HepG2 (cell line): ENCODE measurements around the gene OPN1SW. TPM values are rescaled to one million over a fixed set of nuclear protein-coding genes. Genes with fewer than 3 reads are reported as not detected.

Experiments used
- ATAC-seq: fragments of 200-7000 bp; cut with Tn5 transposase; 3 replicates; pipeline ENCODE4 v1.9.1; 2020; ENCODE audit warnings: mild to moderate bottlenecking, moderate library complexity
- BruUV-seq: library from RNA; stranded (reverse); fragments of 400-500 nt; replicated peaks from 2 replicates; lab custom pipeline; 2021; lab: Mats Ljungman, UMichigan
- CTCF ChIA-PET: fragments of 300-600 bp; formaldehyde crosslinking; extraction: SDS; loops from one replicate; lab custom pipeline; 2021; ENCODE audit warnings: low total read pairs, inconsistent platforms, low intra/inter-chr PET ratio; lab: Yijun Ruan, JAX
- POLR2A ChIA-PET: fragments of 350-600 bp; sonication (Branson Sonifier 250); formaldehyde crosslinking; loops from one replicate; lab custom pipeline; 2020; ENCODE audit warnings: antibody characterized with exemption, inconsistent platforms; lab: Yijun Ruan, JAX
- DNase-seq: peaks from one replicate; pipeline ENCODE4 v3.0.0-alpha.2; 2015; ENCODE audit warnings: low spot score
- FAIRE-seq: peaks from 3 replicates; lab custom pipeline; 2011; peaks lifted over from hg19 to GRCh38; lab: Jason Lieb, UNC
- H2AFZ ChIP-seq: one replicate; pipeline ENCODE4 v1.6.1; 2011; ENCODE audit warnings: low read length, inconsistent platforms
- H3K27ac ChIP-seq: fragments of 300-600 bp; 3 replicates; pipeline ENCODE4 v1.8.0; 2011; ENCODE audit warnings: mixed run types, mild to moderate bottlenecking, mixed read lengths, low read length, inconsistent platforms; ENCODE audit not compliant: insufficient read depth; ENCODE audit errors: extremely low read length
- H3K27me3 ChIP-seq, 2 experiments: fragments of 200-600 bp in 1 of 2; 2 replicates in 1 of 2; 3 replicates in 1 of 2; pipeline versions ENCODE4 v1.6.0 to v1.8.0; 2011; ENCODE audit warnings: low read length in 2 of 2, mild to moderate bottlenecking in 2 of 2, moderate library complexity in 2 of 2, inconsistent platforms in 1 of 2; ENCODE audit not compliant: insufficient read depth in 2 of 2, control insufficient read depth in 1 of 2
- H3K36me3 ChIP-seq, 2 experiments: fragments of 200-600 bp in 1 of 2; replicated peaks in 1 of 2; 2 replicates in 1 of 2; 3 replicates in 1 of 2; pipeline versions ENCODE4 v1.5.1 to v1.8.0; 2011; ENCODE audit warnings: low read length in 2 of 2, inconsistent platforms in 1 of 2; ENCODE audit not compliant: insufficient read depth in 2 of 2, control insufficient read depth in 1 of 2
- H3K4me1 ChIP-seq: 2 replicates; pipeline ENCODE4 v1.5.1; 2012; ENCODE audit warnings: low read length, inconsistent platforms; ENCODE audit not compliant: insufficient read depth
- H3K4me2 ChIP-seq: 2 replicates; pipeline ENCODE4 v1.6.0; 2011; ENCODE audit warnings: low read depth, low read length, inconsistent platforms
- H3K4me3 ChIP-seq, 3 experiments: fragments of 200-600 bp in 1 of 3; sonication (generic), shearing (Covaris generic) in 1 of 3; replicated peaks in 1 of 3; 2 replicates each; pipeline ENCODE4 v1.5.1; 2011 to 2016; ENCODE audit warnings: low read length in 3 of 3, inconsistent platforms in 2 of 3, low read depth in 2 of 3, mild to moderate bottlenecking in 2 of 3, control low read depth in 1 of 3, mixed read lengths in 1 of 3; ENCODE audit not compliant: insufficient read depth in 1 of 3
- H3K79me2 ChIP-seq: one replicate; pipeline ENCODE4 v1.6.1; 2011; ENCODE audit warnings: low read length, inconsistent platforms; ENCODE audit not compliant: insufficient read depth
- H3K9ac ChIP-seq: 2 replicates; pipeline ENCODE4 v1.6.0; 2011; ENCODE audit warnings: mild to moderate bottlenecking, low read depth, low read length, inconsistent platforms; ENCODE audit not compliant: insufficient read depth
- H3K9me3 ChIP-seq: 2 replicates; pipeline ENCODE4 v1.5.1; 2012; ENCODE audit warnings: mild to moderate bottlenecking, low read length
- H4K20me1 ChIP-seq: 2 replicates; pipeline ENCODE4 v1.6.0; 2011; ENCODE audit warnings: inconsistent platforms, mild to moderate bottlenecking, low read length, moderate library complexity; ENCODE audit not compliant: insufficient read depth
- KDM5A ChIP-seq: fragments of 200-600 bp; sonication (generic); IDR thresholded peaks from 2 replicates; pipeline ENCODE4 v1.7.0; 2018; ENCODE audit warnings: antibody characterized with exemption, mild to moderate bottlenecking, low read length, borderline replicate concordance
- MAFF ChIP-seq: IDR thresholded peaks from 2 replicates; pipeline ENCODE4 v1.6.1; 2011; ENCODE audit warnings: low read depth, low read length, improper control_type of control experiment
- MAFK ChIP-seq, 2 experiments: IDR thresholded peaks in 1 of 2; conservative IDR thresholded peaks in 1 of 2; 2 replicates each; pipeline ENCODE4 v1.6.1; 2011; ENCODE audit warnings: improper control_type of control experiment in 2 of 2, low read length in 2 of 2
- MEIS2 ChIP-seq: sonication (generic); formaldehyde crosslinking; IDR thresholded peaks from 2 replicates; pipeline ENCODE4 v1.9.0; 2021; ENCODE audit warnings: mild to moderate bottlenecking, missing genetic modification reagents
- SCMH1 ChIP-seq: sonication (generic); formaldehyde crosslinking; IDR thresholded peaks from 2 replicates; pipeline ENCODE4 v1.9.0; 2021; ENCODE audit warnings: missing genetic modification reagents, mild to moderate bottlenecking, borderline replicate concordance
- THAP11 ChIP-seq: IDR thresholded peaks from 2 replicates; pipeline ENCODE4 v1.6.1; 2016; ENCODE audit warnings: missing biosample characterization, missing genetic modification reagents
- ZNF607 ChIP-seq: sonication (generic); formaldehyde crosslinking; IDR thresholded peaks from 2 replicates; pipeline ENCODE4 v1.5.1; 2020; ENCODE audit warnings: missing genetic modification reagents, mild to moderate bottlenecking, borderline replicate concordance
- WGBS: methylation state at CpG from one replicate; pipeline ENCODE4 v1.1.6; 2017; ENCODE audit warnings: low lambda C conversion rate; 5-methylcytosine and 5-hydroxymethylcytosine counted together
- in situ Hi-C: cut with HindIII; loops from 2 replicates; pipeline ENCODE4 v1.10.0; 2017; ENCODE audit warnings: low pct_unique_long_range_greater_than_20kb; ENCODE audit not compliant: extremely low pct_ligation_motif_present
- intact Hi-C: fragments of 100-400 bp; cut with micrococcal nuclease; formaldehyde crosslinking; loops from one replicate; pipeline ENCODE4 v1.10.0; 2022; ENCODE audit not compliant: unreplicated experiment
- polyA plus RNA-seq, 8 experiments: library from polyadenylated mRNA; depleted of rRNA in 3 of 8; stranded (reverse) in 7 of 8; unstranded in 1 of 8; fragments of >200 nt; fragmentation: Illumina TruSeq in 4 of 8; extraction: Trizol in 4 of 8; gene quantifications; 2 replicates each; pipeline versions ENCODE4 v1.2.1 to v1.2.3, GENCODE V29; 2011 to 2016; ENCODE audit warnings: low read depth in 4 of 8, missing spikeins in 1 of 8, mixed read lengths in 1 of 8; ENCODE audit not compliant: insufficient read depth in 1 of 8
- total RNA-seq, 5 experiments: library from RNA; depleted of rRNA; stranded (reverse); fragments of >200 nt; fragmentation: Illumina TruSeq; extraction: Trizol; gene quantifications; 2 replicates each; pipeline ENCODE4 v1.2.3, GENCODE V29; 2016; ENCODE audit warnings: low read depth in 1 of 5
- TF ChIP-seq, protein P1 (sequence below): sonication (generic); formaldehyde crosslinking; IDR thresholded peaks from 2 replicates; pipeline ENCODE4 v1.4.0; 2020; ENCODE audit warnings: missing genetic modification reagents
- TF ChIP-seq, protein P2 (sequence below): sonication (generic); formaldehyde crosslinking; IDR thresholded peaks from 2 replicates; pipeline ENCODE4 v1.4.0; 2020; ENCODE audit warnings: mild to moderate bottlenecking, missing genetic modification reagents, borderline replicate concordance
- TF ChIP-seq, protein P3 (sequence below): sonication (generic); formaldehyde crosslinking; IDR thresholded peaks from 2 replicates; pipeline ENCODE4 v1.5.0; 2020; ENCODE audit warnings: missing genetic modification reagents

Gene OPN1SW
- total and polyA plus RNA-seq, 2 of the 13 experiments (the other 11 are each of a cell fraction or from before 2014, with no cell fraction given): not detected

DNA sequence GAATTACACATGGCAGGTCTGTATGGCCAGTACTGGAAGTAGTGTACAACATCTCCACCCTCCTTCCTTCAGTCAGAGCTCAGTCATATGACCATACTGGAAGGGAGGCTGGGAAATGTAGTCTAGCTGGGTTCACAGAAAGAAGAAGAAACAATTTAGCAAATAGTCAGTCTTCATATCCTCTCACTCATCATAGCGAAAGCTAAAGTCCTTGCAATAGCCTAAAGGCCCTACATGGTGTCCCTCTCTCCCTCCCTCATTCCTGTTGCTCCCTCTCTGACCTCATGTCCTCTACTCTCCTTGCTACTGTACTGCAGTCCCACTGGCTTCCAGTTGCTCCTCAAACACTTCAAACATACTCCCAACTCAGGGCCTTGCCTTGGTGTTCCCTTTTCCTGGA is 40.7 kb downstream of the OPN1SW start:
- ChIA-PET CTCF (no interaction called here), POLR2A (no interaction called here)
- Histone ChIP-seq H3K4me2 (no peak overlapping the region), H3K36me3 (no peaks in the 10 kb centered on the region), H3K9me3 (no peaks in the 10 kb centered on the region), H3K79me2 (peaks cover 7% of the 10 kb centered on the region), H3K4me3 (no peak overlapping the region), H3K27ac (no peak overlapping the region), H3K4me1 (peaks cover 13% of the 10 kb centered on the region), H2AFZ (no peak overlapping the region), H3K27me3 (peaks cover 0 to 17% of the 10 kb centered on the region in 2 experiments; a peak in 2 of 5 replicates), H3K9ac (no peak overlapping the region), H4K20me1 (peaks cover under 1% of the 10 kb centered on the region; the same call in 1 of the 2 replicates)
- 69% methylated on average over 1 of the region's 1 CpG for WGBS
- DNase-seq (no peak), ATAC-seq (no peak), FAIRE-seq (no peak)
- no TSS peak for BruUV-seq
- in situ Hi-C loops: no loop called here
- intact Hi-C loops: no loop called here
- peak; percentile 52 for TF ChIP-seq THAP11 (CRISPR knock-in tag)
- TF ChIP-seq, protein P1, sequence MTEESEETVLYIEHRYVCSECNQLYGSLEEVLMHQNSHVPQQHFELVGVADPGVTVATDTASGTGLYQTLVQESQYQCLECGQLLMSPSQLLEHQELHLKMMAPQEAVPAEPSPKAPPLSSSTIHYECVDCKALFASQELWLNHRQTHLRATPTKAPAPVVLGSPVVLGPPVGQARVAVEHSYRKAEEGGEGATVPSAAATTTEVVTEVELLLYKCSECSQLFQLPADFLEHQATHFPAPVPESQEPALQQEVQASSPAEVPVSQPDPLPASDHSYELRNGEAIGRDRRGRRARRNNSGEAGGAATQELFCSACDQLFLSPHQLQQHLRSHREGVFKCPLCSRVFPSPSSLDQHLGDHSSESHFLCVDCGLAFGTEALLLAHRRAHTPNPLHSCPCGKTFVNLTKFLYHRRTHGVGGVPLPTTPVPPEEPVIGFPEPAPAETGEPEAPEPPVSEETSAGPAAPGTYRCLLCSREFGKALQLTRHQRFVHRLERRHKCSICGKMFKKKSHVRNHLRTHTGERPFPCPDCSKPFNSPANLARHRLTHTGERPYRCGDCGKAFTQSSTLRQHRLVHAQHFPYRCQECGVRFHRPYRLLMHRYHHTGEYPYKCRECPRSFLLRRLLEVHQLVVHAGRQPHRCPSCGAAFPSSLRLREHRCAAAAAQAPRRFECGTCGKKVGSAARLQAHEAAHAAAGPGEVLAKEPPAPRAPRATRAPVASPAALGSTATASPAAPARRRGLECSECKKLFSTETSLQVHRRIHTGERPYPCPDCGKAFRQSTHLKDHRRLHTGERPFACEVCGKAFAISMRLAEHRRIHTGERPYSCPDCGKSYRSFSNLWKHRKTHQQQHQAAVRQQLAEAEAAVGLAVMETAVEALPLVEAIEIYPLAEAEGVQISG (CRISPR knock-in tag): no peak

DNA sequence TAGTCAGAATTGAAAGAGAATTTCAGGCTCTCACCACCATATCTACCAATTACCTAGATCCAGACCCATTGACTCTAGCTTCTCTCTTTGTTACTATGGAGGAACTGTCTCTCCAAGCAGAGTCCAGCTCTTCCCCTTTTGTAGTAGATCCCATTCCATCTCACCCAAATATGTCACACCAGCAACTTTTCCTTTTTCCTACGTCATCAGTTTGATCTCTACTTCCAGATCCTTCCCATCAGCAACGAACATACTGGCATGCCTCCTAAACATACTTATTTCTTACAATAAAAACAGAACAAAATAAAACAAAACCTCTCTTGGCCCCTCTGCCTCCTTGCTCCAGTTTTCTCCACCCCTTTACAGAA is 42.3 kb downstream of the OPN1SW start:
- intact Hi-C loops: no loop called here
- in situ Hi-C loops: no loop called here
- H3K79me2 ChIP-seq: no peaks in the 10 kb centered on the region
- FAIRE-seq: no peak
- BruUV-seq: no TSS peak
- POLR2A ChIA-PET: no interaction called here
- H3K36me3 ChIP-seq: no peaks in the 10 kb centered on the region
- no peak overlapping the region for H3K4me2 ChIP-seq
- no peaks in the 10 kb centered on the region for H4K20me1 ChIP-seq
- no peak overlapping the region for H3K9ac ChIP-seq
- ATAC-seq: no peak
- H2AFZ ChIP-seq: no peak overlapping the region
- H3K27me3 ChIP-seq: peaks cover 0 to 13% of the 10 kb centered on the region in 2 experiments; a peak in 2 of 5 replicates
- H3K9me3 ChIP-seq: no peaks in the 10 kb centered on the region
- 0% methylated on average over 2 of the region's 2 CpGs for WGBS
- no peak overlapping the region for H3K27ac ChIP-seq
- no peak for DNase-seq
- peaks cover 15% of the 10 kb centered on the region for H3K4me1 ChIP-seq
- no peak overlapping the region for H3K4me3 ChIP-seq
- CTCF ChIA-PET: no interaction called here
- TF ChIP-seq ZNF607 (CRISPR knock-in tag) (no peak), MAFF (peak; percentile 42; the same call in 1 of the 2 replicates), SCMH1 (CRISPR knock-in tag) (no peak), MAFK (conservative IDR thresholded peaks at IDR 0.05 in 1 of 2, IDR thresholded peaks at IDR 0.05 in 1 of 2; ENCODE audit: low read length in 2 of 2) (peak in 1 of 2 experiments; percentile 42; a peak in 2 of 4 replicates), KDM5A (no peak), MEIS2 (no peak)
- TF ChIP-seq, protein P2, sequence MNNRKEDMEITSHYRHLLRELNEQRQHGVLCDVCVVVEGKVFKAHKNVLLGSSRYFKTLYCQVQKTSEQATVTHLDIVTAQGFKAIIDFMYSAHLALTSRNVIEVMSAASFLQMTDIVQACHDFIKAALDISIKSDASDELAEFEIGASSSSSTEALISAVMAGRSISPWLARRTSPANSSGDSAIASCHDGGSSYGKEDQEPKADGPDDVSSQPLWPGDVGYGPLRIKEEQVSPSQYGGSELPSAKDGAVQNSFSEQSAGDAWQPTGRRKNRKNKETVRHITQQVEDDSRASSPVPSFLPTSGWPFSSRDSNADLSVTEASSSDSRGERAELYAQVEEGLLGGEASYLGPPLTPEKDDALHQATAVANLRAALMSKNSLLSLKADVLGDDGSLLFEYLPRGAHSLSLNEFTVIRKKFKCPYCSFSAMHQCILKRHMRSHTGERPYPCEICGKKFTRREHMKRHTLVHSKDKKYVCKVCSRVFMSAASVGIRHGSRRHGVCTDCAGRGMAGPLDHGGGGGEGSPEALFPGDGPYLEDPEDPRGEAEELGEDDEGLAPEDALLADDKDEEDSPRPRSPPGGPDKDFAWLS (CRISPR knock-in tag): no peak
- TF ChIP-seq, protein P3, sequence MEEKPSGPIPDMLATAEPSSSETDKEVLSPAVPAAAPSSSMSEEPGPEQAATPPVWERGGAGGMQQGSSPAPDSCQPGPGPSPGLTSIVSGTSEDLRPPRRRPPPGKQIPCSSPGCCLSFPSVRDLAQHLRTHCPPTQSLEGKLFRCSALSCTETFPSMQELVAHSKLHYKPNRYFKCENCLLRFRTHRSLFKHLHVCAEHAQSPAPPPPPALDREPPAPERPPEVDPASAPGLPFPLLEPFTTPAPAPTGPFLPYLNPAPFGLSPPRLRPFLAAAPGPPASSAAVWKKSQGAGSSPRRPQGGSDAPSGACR: no peak
